Measurements from ENCODE around the gene TEX2.

Gene TEX2

DNA sequence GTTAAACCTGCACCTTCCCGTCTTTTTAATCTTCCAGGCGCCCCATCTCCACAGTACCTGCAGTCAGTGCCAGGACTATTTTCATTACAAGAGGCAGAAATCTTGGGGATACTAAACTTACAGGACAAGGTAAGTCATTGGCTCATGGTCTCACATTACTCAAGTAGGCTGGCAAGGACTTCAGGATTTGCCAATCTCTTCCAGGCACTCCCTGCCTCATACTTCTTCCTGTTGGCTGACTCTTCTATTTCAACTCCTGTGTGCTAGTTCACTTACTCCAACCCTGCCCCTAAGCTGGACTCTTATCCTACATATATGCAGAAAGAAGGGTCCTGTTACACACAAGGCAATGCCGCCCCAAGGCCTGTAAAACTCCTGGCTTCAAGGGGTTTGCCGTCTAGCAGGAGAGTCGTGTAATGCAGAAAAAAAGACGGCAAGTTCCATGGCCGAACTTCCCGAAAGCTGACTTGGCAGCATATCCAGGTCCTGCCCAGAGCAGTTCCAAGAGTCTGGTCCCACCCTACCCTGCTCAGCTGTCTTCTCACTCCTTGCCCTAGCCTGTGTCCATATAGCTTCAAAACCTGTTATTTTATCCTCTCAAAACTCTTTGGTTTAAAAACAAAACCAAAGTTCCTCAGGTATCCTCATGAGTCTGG, 147.9 kb downstream of the TEX2 start:
- DNase-seq (ENCODE audit: low read depth in 3 of 3) = no peak

- DNase-seq (ENCODE audit: low read depth in 3 of 3) = no peak
Observed at GRCh38 chr17:64113006-64113405, 150.1 kb downstream of the TEX2 start.

DNA sequence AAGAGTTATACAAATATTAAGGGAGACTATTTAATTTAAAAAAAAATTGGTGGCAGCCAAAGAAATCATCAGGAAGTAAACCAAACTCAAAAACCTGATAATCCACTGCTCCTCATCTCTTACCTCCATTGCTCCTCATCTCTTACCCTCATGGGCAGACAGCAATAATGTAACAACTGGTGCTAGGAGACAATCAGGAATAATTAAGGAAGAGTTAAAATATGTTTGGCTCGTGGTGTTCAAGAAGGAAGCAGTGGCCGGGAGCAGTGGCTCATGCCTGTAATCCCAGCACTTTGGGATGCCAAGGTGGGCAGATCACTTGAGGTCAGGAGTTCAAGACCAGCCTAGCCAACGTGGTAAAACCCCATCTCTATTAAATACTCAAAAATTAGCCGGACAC, 151.2 kb downstream of the TEX2 start:
- DNase-seq (ENCODE audit: low read depth in 3 of 3) = no peak

DNA sequence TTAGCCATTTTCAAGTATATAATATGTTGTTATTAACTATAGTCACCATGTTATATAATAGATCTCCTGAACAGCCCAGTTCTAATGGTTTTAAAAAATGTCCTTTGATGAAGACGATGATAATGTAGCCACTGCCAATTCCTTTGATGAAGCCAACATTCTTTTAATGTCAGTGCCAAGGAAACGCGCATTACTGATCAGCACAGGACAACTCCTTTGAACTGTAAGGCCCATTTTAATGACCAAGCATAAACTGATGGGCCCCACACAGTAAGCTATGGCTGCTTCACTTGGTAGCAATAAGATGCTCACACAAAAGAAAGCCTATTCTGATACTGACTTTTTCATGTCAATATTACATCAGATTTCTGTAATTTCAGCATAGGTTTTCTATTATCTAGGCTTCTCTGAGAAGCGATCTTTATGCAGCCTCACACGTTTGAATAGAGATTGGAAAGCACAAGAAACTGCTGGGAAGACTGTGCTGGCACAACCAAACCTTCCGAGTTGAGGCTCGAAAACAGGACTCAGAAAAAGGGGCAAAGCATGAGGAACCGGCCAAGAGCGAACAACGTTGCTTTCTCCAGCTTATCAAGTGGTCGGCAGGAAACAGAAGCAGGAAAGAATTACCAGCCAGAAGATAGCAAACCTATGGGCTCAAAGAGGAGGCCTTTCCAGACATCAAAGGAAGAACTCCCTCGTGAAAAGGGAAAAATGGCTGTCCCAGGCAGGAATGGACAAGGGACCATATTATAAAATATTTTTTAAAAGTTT, 152.5 kb downstream of the TEX2 start:
- no peak for DNase-seq (ENCODE audit: low read depth in 3 of 3)

DNA sequence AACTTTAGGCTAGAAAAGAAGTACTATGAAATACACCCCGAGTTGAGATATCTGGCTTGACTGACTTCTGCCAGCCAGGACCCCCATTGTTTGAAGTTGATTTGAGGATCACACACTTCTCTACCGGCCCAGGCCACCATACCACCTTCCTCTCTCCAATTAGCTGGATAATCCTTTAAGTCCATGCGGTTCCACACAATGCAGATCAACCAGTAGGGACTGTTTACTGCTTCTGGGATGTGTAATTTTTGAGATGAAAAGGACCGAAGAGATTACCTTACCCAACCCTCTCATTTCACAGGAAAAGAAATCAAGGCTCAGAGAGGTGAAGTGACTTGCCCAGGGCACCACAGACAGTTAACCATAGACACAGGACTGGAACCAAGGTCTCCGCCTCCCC, 153.7 kb downstream of the TEX2 start:
- no peak for DNase-seq (ENCODE audit: low read depth in 3 of 3)

GRCh38 chr17:64107500-64108236, 155.4 kb downstream of the TEX2 start:
- DNase-seq (ENCODE audit: low read depth in 3 of 3) = no peak

- DNase-seq (ENCODE audit: low read depth in 3 of 3) = no peak
Observed at GRCh38 chr17:64106918-64107317, 156.1 kb downstream of the TEX2 start.

GRCh38 chr17:64103391-64104364, 159.4 kb downstream of the TEX2 start:
- DNase-seq (ENCODE audit: low read depth in 3 of 3) = no peak

- no peak for DNase-seq (ENCODE audit: low read depth in 3 of 3)
Observed at GRCh38 chr17:64102627-64103390, 160.3 kb downstream of the TEX2 start.

DNA sequence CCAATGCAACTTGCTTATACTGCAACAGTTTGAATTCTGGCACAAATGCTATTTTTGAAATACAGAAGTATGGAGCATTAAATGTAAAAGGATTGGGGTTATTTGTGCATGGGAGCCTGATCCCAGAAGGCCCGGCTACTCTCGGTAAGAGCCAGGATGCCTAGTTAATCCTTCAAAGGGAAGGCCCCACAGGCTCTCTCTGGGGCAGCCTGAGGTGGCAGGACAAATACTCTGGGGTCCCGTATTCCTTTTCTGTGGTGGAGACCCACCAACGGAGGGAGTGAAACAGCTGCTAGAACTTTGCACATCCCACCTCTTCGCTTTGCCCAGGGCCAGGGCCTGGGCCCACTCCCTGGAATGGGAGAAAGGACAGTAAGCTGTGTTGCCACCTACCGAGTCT, 163.5 kb downstream of the TEX2 start:
- DNase-seq (ENCODE audit: low read depth in 3 of 3) = no peak
